Activated naive CD4-positive, alpha-beta T cell treated with anti-CD3 and anti-CD28 coated beads for 36 hours (primary cell): Measurements from ENCODE around the gene RNF214. TPM values are rescaled to one million over a fixed set of nuclear protein-coding genes. Genes with fewer than 3 reads are reported as not detected.
A peak's percentile ranks its signal among the peaks of the same experiment; 100 is the strongest.
"Not testable (repeated sequence)": the region's sequence is repeated elsewhere in the genome, so short reads cannot be mapped to it uniquely, and the experiment has no call there.

Experiments
- CTCF ChIA-PET: fragments of 350-600 bp; sonication (Branson Sonifier 250); formaldehyde crosslinking; loops from one replicate; lab custom pipeline; 2021; ENCODE audit warnings: antibody characterized with exemption; lab: Charles Lee
- DNase-seq: peaks from one replicate; pipeline ENCODE4 v3.0.0-alpha.2; 2020
- H3K27ac Mint-ChIP-seq: one replicate; pipeline ENCODE4 v1.8.0; 2021; ENCODE audit warnings: mild to moderate bottlenecking, mixed read lengths
- H3K27me3 Mint-ChIP-seq: one replicate; pipeline ENCODE4 v1.8.0; 2021; ENCODE audit warnings: low read depth, mixed read lengths
- H3K36me3 Mint-ChIP-seq: one replicate; pipeline ENCODE4 v1.8.0; 2021; ENCODE audit warnings: low read depth, mixed read lengths
- H3K4me1 Mint-ChIP-seq: one replicate; pipeline ENCODE4 v1.8.0; 2021; ENCODE audit warnings: low read depth, mixed read lengths
- H3K4me3 Mint-ChIP-seq: one replicate; pipeline ENCODE4 v1.8.0; 2021; ENCODE audit warnings: mild to moderate bottlenecking, moderate library complexity, mixed read lengths
- H3K9me3 Mint-ChIP-seq: one replicate; pipeline ENCODE4 v1.8.0; 2021; ENCODE audit warnings: mixed read lengths
- intact Hi-C: fragments of 100-400 bp; cut with micrococcal nuclease; formaldehyde crosslinking; loops from one replicate; pipeline ENCODE4 v1.15.1; 2023
- total RNA-seq, 2 experiments: library from RNA; stranded (reverse); gene quantifications; one replicate each; pipeline ENCODE4 v1.2.3, GENCODE V29; 2021

Gene RNF214
- 10 to 100 TPM; 14.0 to 14.4 TPM for total RNA-seq

DNA sequence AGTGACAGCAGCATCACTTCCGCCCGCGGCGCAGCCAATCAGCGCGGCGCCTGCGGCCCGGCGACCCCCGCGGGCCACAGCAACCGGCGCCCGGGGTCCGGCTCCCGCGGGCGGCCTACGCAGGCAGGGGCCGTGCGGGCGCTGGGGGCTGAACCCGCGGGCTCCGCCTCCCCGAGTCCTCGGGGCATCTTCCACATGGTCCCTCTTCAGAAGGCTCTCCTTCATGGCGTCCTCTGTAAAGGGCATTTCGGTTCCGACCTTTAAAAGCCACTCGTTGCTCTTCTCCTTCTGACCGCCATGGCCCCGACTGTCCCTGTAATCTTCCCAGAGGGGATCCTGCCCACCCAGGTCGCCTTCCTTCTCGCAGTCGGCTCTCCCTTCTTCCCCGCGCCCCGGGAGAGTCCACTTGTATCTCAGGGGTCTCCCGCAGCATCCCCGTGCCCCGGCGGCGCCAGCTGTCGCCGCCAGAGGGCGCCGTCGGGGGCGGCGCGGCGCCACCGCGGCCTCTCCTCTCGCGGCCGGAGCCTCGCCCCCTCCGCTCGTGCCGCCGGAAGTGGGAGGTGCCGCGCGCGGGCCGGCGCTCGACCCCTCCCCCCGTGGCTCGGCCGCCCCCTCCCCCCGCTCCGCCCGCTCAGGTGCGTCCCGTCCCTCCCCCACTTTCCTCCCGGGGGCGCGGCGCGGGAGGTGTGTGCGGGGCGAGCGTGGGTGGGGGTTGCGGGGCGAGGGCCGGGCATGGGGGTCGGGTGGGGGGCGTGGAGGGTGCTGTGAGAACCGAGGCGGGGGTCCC is at the start of gene RNF214:
RNF214 (plus strand) TSS at position 580 of the 787 bp plus-strand sequence. CDS start 1,602 bp downstream, outside the sequence.
- peaks cover 34% of the 10 kb centered on the region for H3K4me1 Mint-ChIP-seq
- intact Hi-C loops: loop anchor here (1.0 to 5.0 kb wide), 3 partner anchors 459 to 990 kb away; no protein-coding TSS in a partner anchor
- peak; percentile 74 for DNase-seq
- H3K9me3 Mint-ChIP-seq: no peaks in the 10 kb centered on the region
- H3K27me3 Mint-ChIP-seq: no peaks in the 10 kb centered on the region
- CTCF ChIA-PET: interaction anchor here (1.1 to 2.8 kb wide), 2 partner anchors 11 to 89 kb away, joined by 5 to 6 read pairs; partner anchors contain the start of gene PAFAH1B2
- H3K4me3 Mint-ChIP-seq: peak within 1 kb of the TSS; percentile 99
- H3K36me3 Mint-ChIP-seq: peaks cover 25% of the 10 kb centered on the region
- H3K27ac Mint-ChIP-seq: peak within 1 kb of the TSS; percentile 99

GRCh38 chr11:117183178-117183577 is 49.3 kb upstream of the RNF214 start:
- H3K4me3 Mint-ChIP-seq, H3K9me3 Mint-ChIP-seq, H3K27me3 Mint-ChIP-seq, intact Hi-C loops, H3K27ac Mint-ChIP-seq, DNase-seq, H3K36me3 Mint-ChIP-seq: not testable (repeated sequence)
- peaks cover 20% of the 10 kb centered on the region for H3K4me1 Mint-ChIP-seq
- CTCF ChIA-PET: interaction anchor here (1.2 to 6.4 kb wide), 2 partner anchors 12 to 42 kb away, joined by 3 to 72 read pairs; no protein-coding TSS in a partner anchor

- Mint-ChIP-seq H3K4me1 (peaks cover 17% of the 10 kb centered on the region), H3K36me3 (no peaks in the 10 kb centered on the region), H3K27ac (peak overlapping the region; percentile 35), H3K27me3 (no peaks in the 10 kb centered on the region), H3K4me3 (no peak overlapping the region), H3K9me3 (no peaks in the 10 kb centered on the region)
- DNase-seq: no peak
- intact Hi-C loops: no loop called here
- CTCF ChIA-PET: interaction anchor here (6.4 kb wide), 1 partner anchor 41 kb away, joined by 72 read pairs; no protein-coding TSS in a partner anchor
Observed at GRCh38 chr11:117183724-117184349, 48.6 kb upstream of the RNF214 start.

DNA sequence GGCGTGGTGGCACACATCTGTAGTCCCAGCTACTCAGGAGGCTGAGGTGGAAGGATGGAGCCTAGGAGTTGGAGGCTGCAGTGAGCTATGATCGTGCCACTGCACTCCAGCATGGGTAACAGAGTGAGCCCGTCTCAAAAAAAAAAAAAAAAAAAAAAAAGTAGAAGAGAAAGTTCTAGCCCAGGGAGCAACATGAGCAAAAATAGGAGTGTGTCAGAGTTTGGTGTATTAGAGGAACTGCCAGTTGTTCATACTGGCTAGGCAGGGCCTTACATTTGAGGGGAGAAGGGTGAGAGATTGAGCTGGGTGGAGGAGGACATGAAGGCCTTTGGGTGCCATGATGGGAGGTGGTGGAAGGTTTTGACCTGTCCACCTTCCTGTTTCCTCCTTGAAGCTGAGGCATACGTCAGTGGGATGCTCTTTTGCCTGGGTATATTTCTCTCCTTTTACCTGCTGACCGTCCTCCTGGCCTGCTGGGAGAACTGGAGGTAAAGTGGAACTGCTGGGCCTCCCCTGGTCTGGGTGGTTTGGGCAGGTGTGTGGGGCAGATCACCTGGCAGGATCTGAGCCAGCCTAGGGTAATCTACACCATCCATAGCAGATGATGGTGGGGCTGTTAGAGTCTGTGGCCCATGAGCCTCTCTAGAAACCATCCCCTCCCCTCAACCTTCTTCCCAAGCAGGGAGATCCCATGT is 46.6 kb upstream of the RNF214 start:
- no peak overlapping the region for H3K27ac Mint-ChIP-seq
- no peak for DNase-seq

DNA sequence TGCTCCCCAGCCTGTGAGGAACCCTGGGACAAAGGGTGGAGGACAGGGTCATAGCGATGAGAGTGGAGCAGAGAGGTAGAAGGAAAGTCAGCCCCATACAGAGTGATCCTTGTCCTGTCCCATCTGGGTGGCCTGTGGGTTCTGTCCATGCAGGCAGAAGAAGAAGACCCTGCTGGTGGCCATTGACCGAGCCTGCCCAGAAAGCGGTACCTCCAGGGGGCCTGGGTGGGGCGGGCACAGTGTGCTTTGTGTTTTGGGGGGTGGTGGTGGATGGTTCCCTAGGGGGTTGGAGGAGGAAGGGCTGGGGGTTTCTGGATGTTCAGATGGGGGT is 46.1 kb upstream of the RNF214 start:
- no peaks in the 10 kb centered on the region for H3K27me3 Mint-ChIP-seq
- no peaks in the 10 kb centered on the region for H3K36me3 Mint-ChIP-seq
- CTCF ChIA-PET: interaction anchor here (1.5 kb wide), 1 partner anchor 40 kb away, joined by 4 read pairs; no protein-coding TSS in a partner anchor
- no peak for DNase-seq
- no peak overlapping the region for H3K27ac Mint-ChIP-seq
- no peaks in the 10 kb centered on the region for H3K9me3 Mint-ChIP-seq
- intact Hi-C loops: no loop called here
- H3K4me3 Mint-ChIP-seq: no peak overlapping the region
- no peaks in the 10 kb centered on the region for H3K4me1 Mint-ChIP-seq

More for the DNA sequence above, 46.6 kb upstream of the RNF214 start:
- CTCF ChIA-PET: interaction anchor here (1.5 kb wide), 1 partner anchor 41 kb away, joined by 4 read pairs; no protein-coding TSS in a partner anchor
- H3K9me3 Mint-ChIP-seq: no peaks in the 10 kb centered on the region
- H3K36me3 Mint-ChIP-seq: no peaks in the 10 kb centered on the region
- intact Hi-C loops: no loop called here
- H3K27me3 Mint-ChIP-seq: no peaks in the 10 kb centered on the region
- H3K4me1 Mint-ChIP-seq: peaks cover 4% of the 10 kb centered on the region
- H3K4me3 Mint-ChIP-seq: no peak overlapping the region

DNA sequence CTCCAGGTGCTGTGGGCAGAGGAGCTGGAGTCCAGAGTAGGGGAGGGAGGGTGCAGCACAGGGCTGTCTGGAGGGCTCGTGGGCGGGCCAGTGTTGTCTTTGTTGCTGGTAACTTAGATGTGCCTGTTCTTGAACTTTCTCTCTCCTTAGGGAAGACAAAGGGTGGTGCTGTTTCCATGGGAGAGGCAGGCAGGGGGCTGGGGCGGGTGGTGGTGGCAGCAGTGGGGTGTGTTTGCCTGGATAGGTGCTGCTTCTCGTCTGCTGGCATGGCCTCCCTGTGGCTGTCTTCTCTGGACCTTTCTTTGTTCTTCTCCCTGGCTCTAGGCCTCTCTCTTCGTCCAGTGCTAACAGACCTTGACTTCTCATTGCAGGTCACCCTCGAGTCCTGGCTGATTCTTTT is 45.5 kb upstream of the RNF214 start:
- Mint-ChIP-seq H3K4me1 (no peaks in the 10 kb centered on the region), H3K27ac (no peak overlapping the region), H3K36me3 (no peaks in the 10 kb centered on the region), H3K27me3 (no peaks in the 10 kb centered on the region), H3K9me3 (no peaks in the 10 kb centered on the region), H3K4me3 (no peak overlapping the region)
- CTCF ChIA-PET: no interaction called here
- intact Hi-C loops: no loop called here
- no peak for DNase-seq

DNA sequence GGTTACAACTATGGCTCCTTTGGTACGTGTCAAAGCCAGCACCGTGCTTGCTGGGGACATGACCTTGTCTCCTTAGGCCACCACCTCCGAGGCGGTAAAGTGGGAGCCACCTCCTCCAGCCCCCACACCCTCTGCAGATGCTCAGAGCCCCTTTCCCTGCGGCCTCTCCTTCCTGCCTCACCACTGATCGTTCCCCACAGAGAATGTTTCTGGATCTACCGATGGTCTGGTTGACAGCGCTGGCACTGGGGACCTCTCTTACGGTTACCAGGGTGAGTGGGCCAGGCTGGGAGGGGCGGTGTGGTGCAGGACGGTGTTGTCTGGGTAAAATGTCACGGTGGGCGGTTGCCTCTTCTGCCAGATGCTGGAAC is 45.1 kb upstream of the RNF214 start:
- H3K4me3 Mint-ChIP-seq: no peak overlapping the region
- no peak overlapping the region for H3K27ac Mint-ChIP-seq
- DNase-seq: no peak
- CTCF ChIA-PET: no interaction called here
- intact Hi-C loops: no loop called here
- no peaks in the 10 kb centered on the region for H3K9me3 Mint-ChIP-seq
- H3K4me1 Mint-ChIP-seq: no peaks in the 10 kb centered on the region
- no peaks in the 10 kb centered on the region for H3K36me3 Mint-ChIP-seq
- H3K27me3 Mint-ChIP-seq: no peaks in the 10 kb centered on the region

DNA sequence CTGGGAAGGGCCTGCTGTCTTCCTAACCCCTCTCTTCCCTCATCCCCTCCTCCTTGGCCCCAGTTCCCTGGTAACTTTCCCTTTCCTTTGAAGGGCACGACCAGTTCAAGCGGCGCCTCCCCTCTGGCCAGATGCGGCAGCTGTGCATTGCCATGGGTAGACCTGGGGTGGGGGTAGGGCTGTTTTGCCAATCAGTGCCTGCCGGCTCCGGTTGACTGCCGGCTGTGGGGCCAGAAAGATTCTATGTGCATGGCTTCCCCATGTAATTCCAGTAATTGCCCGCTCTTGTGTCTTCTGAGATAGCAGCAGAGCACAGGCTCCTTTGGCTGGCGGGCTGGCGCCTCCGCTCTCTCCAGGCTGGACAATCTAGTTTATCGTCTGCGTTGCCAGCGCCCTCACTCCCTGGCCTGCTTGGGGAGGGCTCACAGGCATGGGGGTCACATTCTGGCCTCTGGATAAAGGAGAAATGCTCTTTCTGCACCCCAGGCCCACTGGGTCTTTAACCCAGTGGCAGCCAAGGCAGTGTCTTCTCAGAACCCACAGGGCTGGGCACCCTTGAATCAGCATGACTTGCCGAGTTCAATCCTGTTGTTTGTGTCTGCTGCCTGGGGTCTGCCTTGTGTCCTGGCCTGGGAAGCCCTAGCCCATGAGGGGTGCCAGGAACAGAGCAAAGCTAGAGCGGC is 44.5 kb upstream of the RNF214 start:
- no peak overlapping the region for H3K4me3 Mint-ChIP-seq
- CTCF ChIA-PET: no interaction called here
- H3K36me3 Mint-ChIP-seq: peaks cover 1% of the 10 kb centered on the region
- H3K27me3 Mint-ChIP-seq: no peaks in the 10 kb centered on the region
- no peaks in the 10 kb centered on the region for H3K9me3 Mint-ChIP-seq
- H3K27ac Mint-ChIP-seq: no peak overlapping the region
- DNase-seq: no peak
- H3K4me1 Mint-ChIP-seq: no peaks in the 10 kb centered on the region
- intact Hi-C loops: no loop called here

DNA sequence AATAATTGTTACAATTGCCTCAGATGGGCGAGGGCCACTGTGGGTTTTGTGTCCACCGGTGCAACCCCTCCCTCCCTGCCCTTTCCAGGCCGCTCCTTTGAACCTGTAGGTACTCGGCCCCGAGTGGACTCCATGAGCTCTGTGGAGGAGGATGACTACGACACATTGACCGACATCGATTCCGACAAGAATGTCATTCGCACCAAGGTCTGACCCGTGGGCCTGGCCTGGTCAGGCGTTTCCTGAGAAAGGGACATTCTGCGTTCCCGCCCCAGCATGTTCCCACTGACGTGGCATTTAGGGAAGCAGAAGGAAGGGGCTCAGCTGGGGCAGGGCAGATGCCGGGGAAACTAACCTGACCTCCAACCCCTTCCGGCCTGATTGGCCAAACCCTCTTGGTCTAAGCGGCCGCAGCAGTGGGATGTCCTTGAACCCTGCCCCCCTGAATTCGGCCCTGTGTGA is 43.8 kb upstream of the RNF214 start:
- H3K4me3 Mint-ChIP-seq: no peak overlapping the region
- no peak for DNase-seq

DNA sequence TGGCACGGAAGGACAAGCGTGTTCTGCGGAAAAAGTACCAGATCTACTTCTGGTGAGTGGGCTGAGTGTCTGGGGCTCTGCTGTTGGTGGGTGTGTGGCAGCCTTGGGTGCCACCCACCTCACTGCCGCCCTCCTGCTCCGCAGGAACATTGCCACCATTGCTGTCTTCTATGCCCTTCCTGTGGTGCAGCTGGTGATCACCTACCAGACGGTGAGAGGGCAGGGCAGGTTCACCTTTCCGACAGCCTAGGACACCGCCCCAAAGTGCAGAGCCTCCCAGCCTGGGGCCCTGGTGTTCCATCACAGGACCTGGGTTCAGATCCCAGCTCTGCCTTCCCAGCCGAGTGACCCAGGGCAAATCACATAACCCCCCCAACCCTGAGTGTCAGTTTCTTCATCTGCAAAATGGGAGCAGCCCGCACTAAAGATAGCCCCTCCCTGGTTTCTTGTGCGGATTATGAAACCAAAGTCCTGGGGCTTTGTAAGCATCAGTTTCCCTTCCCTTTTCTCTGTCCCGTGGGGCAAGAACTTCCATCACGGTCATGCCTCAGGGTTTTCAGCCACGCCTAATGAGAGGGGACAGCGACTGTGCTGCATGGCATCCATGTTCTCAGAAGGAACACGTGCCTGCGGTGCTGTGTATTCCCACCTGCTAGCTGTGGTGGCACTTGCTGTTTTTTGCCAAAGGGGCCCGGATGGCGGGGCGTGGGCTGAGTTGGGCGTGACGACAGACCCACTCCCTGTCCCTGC is 43.1 kb upstream of the RNF214 start:
- Mint-ChIP-seq H3K4me3 (no peak overlapping the region), H3K36me3 (peaks cover 4% of the 10 kb centered on the region), H3K4me1 (no peaks in the 10 kb centered on the region), H3K9me3 (no peaks in the 10 kb centered on the region), H3K27me3 (no peaks in the 10 kb centered on the region), H3K27ac (no peak overlapping the region)
- intact Hi-C loops: no loop called here
- CTCF ChIA-PET: no interaction called here
- DNase-seq: no peak

More for the DNA sequence above, 43.8 kb upstream of the RNF214 start:
- CTCF ChIA-PET: no interaction called here
- no peaks in the 10 kb centered on the region for H3K27me3 Mint-ChIP-seq
- H3K4me1 Mint-ChIP-seq: no peaks in the 10 kb centered on the region
- intact Hi-C loops: no loop called here
- H3K9me3 Mint-ChIP-seq: no peaks in the 10 kb centered on the region
- no peak overlapping the region for H3K27ac Mint-ChIP-seq
- H3K36me3 Mint-ChIP-seq: peaks cover 4% of the 10 kb centered on the region

DNA sequence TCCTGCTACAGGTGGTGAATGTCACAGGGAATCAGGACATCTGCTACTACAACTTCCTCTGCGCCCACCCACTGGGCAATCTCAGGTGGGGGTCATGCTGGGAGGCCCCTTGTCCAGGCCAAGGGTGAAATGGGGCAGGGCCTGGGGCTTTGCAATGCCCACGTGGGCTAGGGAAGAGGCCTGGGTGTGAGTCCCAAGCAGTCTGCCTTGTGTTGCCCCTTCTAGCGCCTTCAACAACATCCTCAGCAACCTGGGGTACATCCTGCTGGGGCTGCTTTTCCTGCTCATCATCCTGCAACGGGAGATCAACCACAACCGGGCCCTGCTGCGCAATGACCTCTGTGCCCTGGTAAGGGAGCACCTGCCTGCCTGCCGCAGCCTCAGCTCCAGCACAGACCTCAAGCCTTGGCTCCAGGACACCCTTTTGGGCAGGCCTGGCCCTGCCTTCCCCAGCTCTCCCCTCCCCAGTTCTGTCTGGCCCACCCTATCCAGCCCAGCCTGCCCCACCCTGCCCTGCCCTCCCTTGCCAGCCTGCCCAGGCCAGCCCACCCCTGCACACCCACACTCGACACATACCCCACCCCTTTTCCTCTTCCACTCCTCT is 42.4 kb upstream of the RNF214 start:
- Mint-ChIP-seq H3K27me3 (no peaks in the 10 kb centered on the region), H3K9me3 (no peaks in the 10 kb centered on the region), H3K36me3 (peaks cover 4% of the 10 kb centered on the region), H3K27ac (no peak overlapping the region), H3K4me3 (no peak overlapping the region), H3K4me1 (no peaks in the 10 kb centered on the region)
- CTCF ChIA-PET: interaction anchor here (0.7 kb wide), 1 partner anchor 10 kb away, joined by 3 read pairs; no protein-coding TSS in a partner anchor
- DNase-seq: no peak
- intact Hi-C loops: no loop called here
